H1 (cell line): ENCODE results near the gene TNS3. TPM values are rescaled to one million over a fixed set of nuclear protein-coding genes. Genes with fewer than 3 reads are reported as not detected.

Source experiments
- CTCF ChIA-PET: fragments of 300-600 bp; sonication (Branson Sonifier 250); formaldehyde crosslinking; loops from one replicate; lab custom pipeline; 2021; ENCODE audit not compliant: partially characterized antibody; lab: Charles Lee
- POLR2A ChIA-PET: fragments of 300-600 bp; sonication (Branson Sonifier 250); formaldehyde crosslinking; loops from one replicate; lab custom pipeline; 2021; ENCODE audit warnings: inconsistent platforms; ENCODE audit not compliant: partially characterized antibody; lab: Charles Lee
- DNase-seq, 2 experiments: peaks; one replicate each; pipeline versions ENCODE4 v3.0.0 to v3.0.0-alpha.2; 2010 to 2022; ENCODE audit warnings: low spot score in 2 of 2, low read depth in 1 of 2, mixed read lengths in 1 of 2
- FAIRE-seq: peaks from 2 replicates; lab custom pipeline; 2011; peaks lifted over from hg19 to GRCh38; lab: Jason Lieb, UNC
- H2AFZ ChIP-seq: 2 replicates; pipeline ENCODE4 v1.8.1; 2012; ENCODE audit warnings: low read length, inconsistent platforms
- H2AK5ac ChIP-seq: 2 replicates; pipeline ENCODE4 v1.6.1; 2013; ENCODE audit warnings: low read depth, low read length
- H2BK120ac ChIP-seq: replicated peaks from 2 replicates; pipeline ENCODE3; 2013; ENCODE audit warnings: low read depth, low read length, inconsistent platforms
- H2BK12ac ChIP-seq: 2 replicates; pipeline ENCODE4 v1.6.1; 2013; ENCODE audit warnings: low read depth, low read length
- H2BK15ac ChIP-seq: 2 replicates; pipeline ENCODE4 v1.6.1; 2013; ENCODE audit warnings: low read length
- H2BK20ac ChIP-seq: 2 replicates; pipeline ENCODE4 v1.6.1; 2013; ENCODE audit warnings: low read length
- H2BK5ac ChIP-seq: 2 replicates; pipeline ENCODE4 v1.6.1; 2013; ENCODE audit warnings: low read depth, low read length
- H3K14ac ChIP-seq: 2 replicates; pipeline ENCODE4 v1.6.1; 2013; ENCODE audit warnings: inconsistent platforms; ENCODE audit not compliant: insufficient read length
- H3K18ac ChIP-seq: 2 replicates; pipeline ENCODE4 v1.6.1; 2013; ENCODE audit warnings: low read length; ENCODE audit errors: extremely low read depth
- H3K23ac ChIP-seq: 2 replicates; pipeline ENCODE4 v1.6.1; 2013; ENCODE audit warnings: inconsistent platforms; ENCODE audit not compliant: insufficient read length
- H3K23me2 ChIP-seq: 2 replicates; pipeline ENCODE4 v1.6.1; 2013; ENCODE audit warnings: low read depth, low read length
- H3K27ac ChIP-seq: 2 replicates; pipeline ENCODE4 v1.6.1; 2011; ENCODE audit warnings: low read depth, low read length, inconsistent platforms
- H3K27me3 ChIP-seq, 4 experiments: replicated peaks in 1 of 4; 1 replicate in 1 of 4; 2 replicates in 3 of 4; pipeline versions ENCODE4 v1.6.1 to v1.8.1; 2011 to 2013; ENCODE audit warnings: low read length in 3 of 4, mild to moderate bottlenecking in 3 of 4, inconsistent platforms in 2 of 4, mixed read lengths in 2 of 4, moderate library complexity in 1 of 4; ENCODE audit not compliant: control insufficient read depth in 3 of 4, insufficient read depth in 3 of 4; ENCODE audit errors: extremely low read depth in 1 of 4
- H3K36me3 ChIP-seq, 4 experiments: 2 replicates each; pipeline versions ENCODE4 v1.6.1 to v1.8.1; 2011 to 2013; ENCODE audit warnings: mild to moderate bottlenecking in 4 of 4, low read length in 3 of 4, moderate library complexity in 2 of 4, control low read depth in 1 of 4, inconsistent platforms in 1 of 4; ENCODE audit not compliant: insufficient read depth in 4 of 4, control insufficient read depth in 2 of 4
- H3K4ac ChIP-seq: replicated peaks from 2 replicates; pipeline ENCODE3; 2013; ENCODE audit warnings: low read length, low read depth, mixed read lengths, inconsistent platforms; ENCODE audit not compliant: insufficient read length
- H3K4me1 ChIP-seq, 4 experiments: replicated peaks in 1 of 4; 1 replicate in 1 of 4; 2 replicates in 3 of 4; pipeline versions ENCODE4 v1.6.1 to v1.8.1; 2011 to 2013; ENCODE audit warnings: low read length in 3 of 4, inconsistent platforms in 2 of 4, mixed read lengths in 1 of 4; ENCODE audit not compliant: insufficient read depth in 4 of 4, control insufficient read depth in 3 of 4
- H3K4me2 ChIP-seq, 2 experiments: 2 replicates each; pipeline versions ENCODE4 v1.6.1 to v1.8.1; 2011 to 2013; ENCODE audit warnings: low read depth in 2 of 2, low read length in 2 of 2, control low read depth in 1 of 2, inconsistent platforms in 1 of 2, mild to moderate bottlenecking in 1 of 2; ENCODE audit not compliant: insufficient read depth in 1 of 2
- H3K4me3 ChIP-seq, 4 experiments: fragments of 200-600, 300-600 bp in 1 of 4; sonication (generic), shearing (Covaris generic), sonication (Bioruptor Twin) in 1 of 4; 2 replicates each; pipeline versions ENCODE4 v1.5.1 to v1.8.1; 2011 to 2016; ENCODE audit warnings: low read length in 4 of 4, low read depth in 3 of 4, control low read depth in 2 of 4, inconsistent platforms in 2 of 4, mild to moderate bottlenecking in 2 of 4, mixed read lengths in 1 of 4, moderate library complexity in 1 of 4; ENCODE audit not compliant: insufficient read depth in 2 of 4; ENCODE audit errors: extremely low read depth in 1 of 4
- H3K56ac ChIP-seq: replicated peaks from 2 replicates; pipeline ENCODE3; 2013; ENCODE audit warnings: low read depth, mild to moderate bottlenecking, mixed read lengths, low read length, inconsistent platforms; ENCODE audit not compliant: insufficient read length
- H3K79me1 ChIP-seq: 2 replicates; pipeline ENCODE4 v1.6.1; 2013; ENCODE audit warnings: low read depth, low read length, control low read depth
- H3K79me2 ChIP-seq, 2 experiments: 2 replicates each; pipeline versions ENCODE4 v1.6.1 to v1.8.1; 2012 to 2013; ENCODE audit warnings: low read length in 2 of 2, mild to moderate bottlenecking in 2 of 2, inconsistent platforms in 1 of 2; ENCODE audit not compliant: insufficient read depth in 2 of 2, control insufficient read depth in 1 of 2
- H3K9ac ChIP-seq, 4 experiments: replicated peaks in 1 of 4; 1 replicate in 1 of 4; 2 replicates in 3 of 4; pipeline versions ENCODE4 v1.6.1 to v1.8.1; 2011 to 2013; ENCODE audit warnings: low read depth in 3 of 4, low read length in 3 of 4, control low read depth in 2 of 4, mild to moderate bottlenecking in 2 of 4, moderate library complexity in 2 of 4, inconsistent platforms in 1 of 4; ENCODE audit errors: extremely low read depth in 1 of 4
- H3K9me3 ChIP-seq, 2 experiments: 2 replicates each; pipeline versions ENCODE4 v1.6.1 to v1.8.1; 2012 to 2013; ENCODE audit warnings: mild to moderate bottlenecking in 2 of 2, moderate library complexity in 2 of 2, control low read depth in 1 of 2, inconsistent platforms in 1 of 2, low read depth in 1 of 2, low read length in 1 of 2, mixed read lengths in 1 of 2; ENCODE audit not compliant: insufficient read depth in 2 of 2
- H4K20me1 ChIP-seq, 2 experiments: replicated peaks in 1 of 2; 2 replicates each; pipeline versions ENCODE3 to v1.8.1; 2011 to 2013; ENCODE audit warnings: inconsistent platforms in 2 of 2, low read length in 2 of 2, mild to moderate bottlenecking in 1 of 2; ENCODE audit not compliant: insufficient read depth in 2 of 2, control insufficient read depth in 1 of 2
- H4K5ac ChIP-seq: 2 replicates; pipeline ENCODE4 v1.6.1; 2013; ENCODE audit warnings: low read length, low read depth, mixed read lengths, inconsistent platforms; ENCODE audit not compliant: insufficient read length
- H4K8ac ChIP-seq: 2 replicates; pipeline ENCODE4 v1.8.0; 2013; ENCODE audit warnings: mild to moderate bottlenecking, moderate library complexity, low read length, inconsistent platforms; ENCODE audit not compliant: insufficient read depth; ENCODE audit errors: extremely low read depth
- H4K91ac ChIP-seq: replicated peaks from 2 replicates; pipeline ENCODE3; 2013; ENCODE audit warnings: low read length, mixed read lengths, inconsistent platforms; ENCODE audit not compliant: insufficient read length
- WGBS, 2 experiments: shearing (Covaris generic) in 1 of 2; methylation state at CpG; one replicate each; pipeline versions ENCODE4 v1.1.6 to v1.1.7; 2013 to 2015; ENCODE audit warnings: low lambda C conversion rate in 2 of 2, mixed read lengths in 2 of 2, inconsistent platforms in 1 of 2, low coverage in 1 of 2, missing lambda C conversion rate in 1 of 2; ENCODE audit not compliant: insufficient replicate concordance in 2 of 2, insufficient coverage in 1 of 2, insufficient read length in 1 of 2; ENCODE audit errors: extremely low coverage in 1 of 2, missing lambda C conversion rate in 1 of 2; 5-methylcytosine and 5-hydroxymethylcytosine counted together
- polyA plus RNA-seq, 7 experiments: library from polyadenylated mRNA; depleted of rRNA in 3 of 7; stranded (reverse) in 5 of 7; unstranded in 2 of 7; fragments of >200 nt in 5 of 7; fragments of 200-250 nt in 2 of 7; gene quantifications; 1 replicate in 5 of 7; 2 replicates in 1 of 7; 4 replicates in 1 of 7; pipeline versions ENCODE4 v1.2.1 to v1.2.3, GENCODE V29; 2011 to 2013; ENCODE audit warnings: missing spikeins in 2 of 7, mixed read lengths in 2 of 7
- total RNA-seq: library from RNA; stranded (reverse); fragmentation: NEBNext Ultra II Directional; extraction: Animal tissue kit (Norgen Biotek cat#: 25700); gene quantifications from 2 replicates; pipeline ENCODE4 v1.2.1, GENCODE V29; 2021

TNS3 gene
- total and polyA plus RNA-seq, 2 of the 8 experiments (the other 6 are each of a cell fraction or from before 2014, with no cell fraction given) = 11.9 to 24.2 TPM

- peaks cover 0 to 5% of the 10 kb centered on the region in 2 experiments; a peak in 1 of 4 replicates for H3K9me3 ChIP-seq
- H4K91ac ChIP-seq = no peak overlapping the region
- peaks cover 2 to 11% (median 5%) of the 10 kb centered on the region in 4 experiments; a peak in 4 of 8 replicates for H3K36me3 ChIP-seq
- H4K20me1 ChIP-seq = peaks cover 0 to 7% of the 10 kb centered on the region in 2 experiments
- CTCF ChIA-PET = interaction anchor here (0.9 to 1.1 kb wide), 2 partner anchors 12 to 66 kb away, joined by 3 read pairs; no protein-coding TSS in a partner anchor
- H4K5ac ChIP-seq = no peak overlapping the region
- H3K27ac ChIP-seq = no peak overlapping the region
- H3K18ac ChIP-seq = no peak overlapping the region
- H3K9ac ChIP-seq = no peak overlapping the region
- WGBS, 2 experiments = 62% methylated on average over 5 of the region's 5 CpGs; no CpG with 5 or more reads in 1 of the 2 experiments
- H2BK120ac ChIP-seq = no peak overlapping the region
- H4K8ac ChIP-seq = no peak overlapping the region
- peaks cover 0 to 7% (median 3%) of the 10 kb centered on the region in 4 experiments; a peak in 6 of 7 replicates for H3K4me1 ChIP-seq
- H3K14ac ChIP-seq = no peak overlapping the region
- no peaks in the 10 kb centered on the region; a peak in 1 of 7 replicates for H3K27me3 ChIP-seq
- no peak overlapping the region for H3K4ac ChIP-seq
- POLR2A ChIA-PET = no interaction called here
- H3K4me3 ChIP-seq = no peak overlapping the region
- no peak overlapping the region for H2AK5ac ChIP-seq
- no peak overlapping the region for H3K56ac ChIP-seq
- no peak overlapping the region for H3K4me2 ChIP-seq
- no peak overlapping the region for H2BK15ac ChIP-seq
- peaks cover 7% of the 10 kb centered on the region; the same call in 1 of the 2 replicates for H3K79me1 ChIP-seq
- peaks cover 7% of the 10 kb centered on the region; the same call in 1 of the 2 replicates for H3K23me2 ChIP-seq
- H2AFZ ChIP-seq = no peak overlapping the region
- no peak overlapping the region for H3K23ac ChIP-seq
- FAIRE-seq = no peak
- H2BK5ac ChIP-seq = peak overlapping the region; percentile 24
- H2BK20ac ChIP-seq = no peak overlapping the region
- H3K79me2 ChIP-seq = peaks cover 4 to 7% of the 10 kb centered on the region in 2 experiments
- no peak for DNase-seq
- H2BK12ac ChIP-seq = no peak overlapping the region
Measured at GRCh38 chr7:47367369-47367768, 214.5 kb downstream of the TNS3 start.
